Hepatocyte (in vitro differentiated cells): ENCODE data around the gene POLDIP2. TPM values are rescaled to one million over a fixed set of nuclear protein-coding genes. Genes with fewer than 3 reads are reported as not detected.

Experiments used
- DNase-seq: peaks from one replicate; pipeline ENCODE4 v3.0.0-alpha.2; 2016; ENCODE audit warnings: low spot score
- H2AFZ ChIP-seq: fragments of 200-600 bp; sonication (generic); 2 replicates; pipeline ENCODE4 v1.6.0; 2016; ENCODE audit warnings: antibody characterized with exemption, mild to moderate bottlenecking
- H3K27ac ChIP-seq: fragments of 200-600 bp; sonication (generic); 2 replicates; pipeline ENCODE4 v1.5.1; 2016; ENCODE audit warnings: mild to moderate bottlenecking
- H3K27me3 ChIP-seq: fragments of 200-600 bp; sonication (generic); 2 replicates; pipeline ENCODE4 v1.6.1; 2016
- H3K36me3 ChIP-seq: fragments of 200-600 bp; sonication (generic); replicated peaks from 2 replicates; pipeline ENCODE4 v1.5.1; 2016; ENCODE audit warnings: low read depth; ENCODE audit not compliant: insufficient read depth
- H3K4me1 ChIP-seq: fragments of 200-600 bp; sonication (generic); 2 replicates; pipeline ENCODE4 v1.5.1; 2016; ENCODE audit warnings: mild to moderate bottlenecking, moderate library complexity; ENCODE audit not compliant: insufficient read depth
- H3K4me2 ChIP-seq: fragments of 200-600 bp; sonication (generic); 2 replicates; pipeline ENCODE4 v1.6.0; 2016
- H3K4me3 ChIP-seq: fragments of 200-600 bp; sonication (generic); 2 replicates; pipeline ENCODE4 v1.5.1; 2016; ENCODE audit warnings: mild to moderate bottlenecking
- H3K79me2 ChIP-seq: fragments of 200-600 bp; sonication (generic); 2 replicates; pipeline ENCODE4 v1.6.0; 2017; ENCODE audit warnings: mild to moderate bottlenecking
- H3K9me2 ChIP-seq: fragments of 200-600 bp; sonication (generic); replicated peaks from 2 replicates; pipeline ENCODE4 v1.6.0; 2017; ENCODE audit warnings: mild to moderate bottlenecking; ENCODE audit not compliant: insufficient read depth
- H3K9me3 ChIP-seq: fragments of 200-600 bp; sonication (generic); 2 replicates; pipeline ENCODE4 v1.5.1; 2016; ENCODE audit warnings: low read depth, mild to moderate bottlenecking
- H4K20me1 ChIP-seq: fragments of 200-600 bp; sonication (generic); 2 replicates; pipeline ENCODE4 v1.6.0; 2016; ENCODE audit warnings: mild to moderate bottlenecking; ENCODE audit not compliant: insufficient read depth, poor library complexity, severe bottlenecking
- CTCF ChIP-seq: fragments of 200-600 bp; sonication (generic); IDR thresholded peaks from 2 replicates; pipeline ENCODE4 v1.5.1; 2016; ENCODE audit warnings: antibody characterized with exemption, mild to moderate bottlenecking; ENCODE audit not compliant: poor library complexity
- EZH2 ChIP-seq: fragments of 200-600 bp; sonication (generic); IDR thresholded peaks from 2 replicates; pipeline ENCODE4 v1.6.1; 2016; ENCODE audit warnings: antibody characterized with exemption, mild to moderate bottlenecking, borderline replicate concordance
- EZH2phosphoT487 ChIP-seq: fragments of 200-600 bp; sonication (generic); IDR thresholded peaks from one replicate; pipeline ENCODE4 v1.6.1; 2018; ENCODE audit warnings: antibody characterized with exemption, mild to moderate bottlenecking, low read depth, moderate library complexity; ENCODE audit not compliant: unreplicated experiment, severe bottlenecking
- WGBS: methylation state at CpG from one replicate; pipeline ENCODE4 v1.1.6; 2016; ENCODE audit warnings: low lambda C conversion rate; ENCODE audit errors: missing lambda C conversion rate; 5-methylcytosine and 5-hydroxymethylcytosine counted together
- polyA plus RNA-seq: library from polyadenylated mRNA; unstranded; fragments of >200 nt; fragmentation: Nextera tagmentation; extraction: Ambion mirVana; gene quantifications from 2 replicates; pipeline ENCODE4 v1.2.1, GENCODE V29; 2016
- total RNA-seq: library from RNA; depleted of rRNA; stranded (reverse); fragments of >200 nt; gene quantifications from 2 replicates; pipeline ENCODE4 v1.2.3, GENCODE V29; 2014

POLDIP2 gene
- total and polyA plus RNA-seq, 2 experiments from 2014 or later: 82.9 to 122 TPM

- Histone ChIP-seq H4K20me1 (no peaks in the 10 kb centered on the region), H3K36me3 (no peaks in the 10 kb centered on the region), H3K9me2 (no peaks in the 10 kb centered on the region), H3K4me2 (no peak overlapping the region), H3K27ac (no peak overlapping the region), H2AFZ (no peak overlapping the region), H3K4me1 (peaks cover 33% of the 10 kb centered on the region), H3K27me3 (no peaks in the 10 kb centered on the region), H3K9me3 (no peaks in the 10 kb centered on the region), H3K79me2 (peaks cover 13% of the 10 kb centered on the region), H3K4me3 (no peak overlapping the region)
- 93% methylated on average over 6 of the region's 6 CpGs for WGBS
- no peak for DNase-seq
- TF ChIP-seq EZH2phosphoT487 (no peak), CTCF (no peak), EZH2 (no peak)
Measured at GRCh38 chr17:28402844-28403243, 45.5 kb upstream of the POLDIP2 start.

GRCh38 chr17:28402224-28402630 lies 44.9 kb upstream of the POLDIP2 start:
- DNase-seq: no peak
- H3K4me2 ChIP-seq: no peak overlapping the region
- H3K9me2 ChIP-seq: no peaks in the 10 kb centered on the region
- peaks cover 27% of the 10 kb centered on the region for H3K4me1 ChIP-seq
- TF ChIP-seq EZH2phosphoT487: no peak
- no peak for TF ChIP-seq CTCF
- TF ChIP-seq EZH2: no peak
- 37% methylated on average over 3 of the region's 3 CpGs for WGBS
- no peaks in the 10 kb centered on the region for H3K36me3 ChIP-seq
- no peak overlapping the region for H3K27ac ChIP-seq
- H4K20me1 ChIP-seq: no peaks in the 10 kb centered on the region
- H3K79me2 ChIP-seq: peaks cover 13% of the 10 kb centered on the region
- H2AFZ ChIP-seq: no peak overlapping the region
- no peak overlapping the region for H3K4me3 ChIP-seq
- H3K27me3 ChIP-seq: no peaks in the 10 kb centered on the region
- H3K9me3 ChIP-seq: no peaks in the 10 kb centered on the region

- Histone ChIP-seq H3K27me3 (no peaks in the 10 kb centered on the region), H2AFZ (no peak overlapping the region), H3K79me2 (peaks cover 10% of the 10 kb centered on the region), H3K4me3 (no peak overlapping the region), H3K36me3 (no peaks in the 10 kb centered on the region), H3K9me3 (no peaks in the 10 kb centered on the region), H3K9me2 (no peaks in the 10 kb centered on the region), H3K4me2 (no peak overlapping the region), H3K27ac (no peak overlapping the region), H3K4me1 (peaks cover 21% of the 10 kb centered on the region), H4K20me1 (no peaks in the 10 kb centered on the region)
- no peak for DNase-seq
- no peak for TF ChIP-seq EZH2phosphoT487
- no peak for TF ChIP-seq EZH2
- no peak for TF ChIP-seq CTCF
- 99% methylated on average over 4 of the region's 4 CpGs for WGBS
Measured at GRCh38 chr17:28399808-28400207, 42.5 kb upstream of the POLDIP2 start.
